CD14-positive monocyte (primary cell): Measurements from ENCODE around the gene SLC41A1. TPM values are rescaled to one million over a fixed set of nuclear protein-coding genes. Genes with fewer than 3 reads are reported as not detected.

Source experiments
- DNase-seq, 3 donors: peaks; one replicate each; pipeline ENCODE4 v3.0.0-alpha.2; 2011 to 2022
- H2AFZ ChIP-seq: 2 replicates; pipeline ENCODE4 v1.6.0; 2012; ENCODE audit warnings: mild to moderate bottlenecking, low read depth, low read length, inconsistent platforms; ENCODE audit not compliant: insufficient read depth, poor library complexity, severe bottlenecking
- H3K27ac ChIP-seq, 2 donors: 1 replicate in 1 of 2; 2 replicates in 1 of 2; pipeline ENCODE4 v1.5.1; 2012 to 2013; ENCODE audit warnings: low read length in 2 of 2, control low read depth in 1 of 2, inconsistent platforms in 1 of 2, low read depth in 1 of 2, mild to moderate bottlenecking in 1 of 2
- H3K27me3 ChIP-seq, 2 donors: one replicate each; pipeline versions ENCODE4 v1.6.0 to v1.6.1; 2011 to 2013; ENCODE audit warnings: low read length in 2 of 2; ENCODE audit not compliant: control insufficient read depth in 2 of 2, insufficient read depth in 2 of 2
- H3K36me3 ChIP-seq, 2 donors: replicated peaks in 1 of 2; 1 replicate in 1 of 2; 2 replicates in 1 of 2; pipeline versions ENCODE4 v1.5.1 to v1.6.1; 2012 to 2013; ENCODE audit warnings: low read length in 2 of 2, control low read depth in 1 of 2, inconsistent platforms in 1 of 2, mild to moderate bottlenecking in 1 of 2; ENCODE audit not compliant: insufficient read depth in 2 of 2, control insufficient read depth in 1 of 2
- H3K4me1 ChIP-seq, 2 donors: 1 replicate in 1 of 2; 2 replicates in 1 of 2; pipeline versions ENCODE4 v1.5.1 to v1.6.1; 2012 to 2013; ENCODE audit warnings: low read length in 2 of 2, control low read depth in 1 of 2, inconsistent platforms in 1 of 2, mild to moderate bottlenecking in 1 of 2, moderate library complexity in 1 of 2; ENCODE audit not compliant: insufficient read depth in 2 of 2, control insufficient read depth in 1 of 2
- H3K4me2 ChIP-seq: replicated peaks from 2 replicates; pipeline ENCODE3; 2012; ENCODE audit warnings: low read length, moderate library complexity, mild to moderate bottlenecking; ENCODE audit not compliant: poor library complexity, severe bottlenecking; ENCODE audit errors: extremely low read depth
- H3K4me3 ChIP-seq, 3 experiments: fragments of 200-600 bp in 1 of 3; sonication (generic) in 1 of 3; replicated peaks in 1 of 3; 1 replicate in 2 of 3; 2 replicates in 1 of 3; pipeline ENCODE4 v1.5.1; 2011 to 2013; ENCODE audit warnings: low read length in 3 of 3, mild to moderate bottlenecking in 3 of 3, control low read depth in 2 of 3, low read depth in 2 of 3, inconsistent platforms in 1 of 3, moderate library complexity in 1 of 3
- H3K79me2 ChIP-seq: 2 replicates; pipeline ENCODE4 v1.6.0; 2012; ENCODE audit warnings: mild to moderate bottlenecking, control low read depth, inconsistent platforms, low read length, moderate library complexity; ENCODE audit not compliant: insufficient read depth
- H3K9ac ChIP-seq: 2 replicates; pipeline ENCODE4 v1.6.0; 2017; ENCODE audit warnings: low read length, mild to moderate bottlenecking; ENCODE audit not compliant: insufficient read depth, poor library complexity, severe bottlenecking
- H3K9me3 ChIP-seq, 2 donors: replicated peaks in 1 of 2; 1 replicate in 1 of 2; 2 replicates in 1 of 2; pipeline versions ENCODE4 v1.5.1 to v1.6.1; 2012 to 2013; ENCODE audit warnings: low read length in 2 of 2, control low read depth in 1 of 2; ENCODE audit not compliant: control insufficient read depth in 1 of 2, insufficient read depth in 1 of 2
- H4K20me1 ChIP-seq: 2 replicates; pipeline ENCODE4 v1.6.0; 2012; ENCODE audit warnings: mild to moderate bottlenecking, low read length, control low read depth, moderate library complexity; ENCODE audit not compliant: insufficient read depth
- H3K27ac Mint-ChIP-seq, 7 donors: one replicate each; pipeline ENCODE4 v1.8.0; 2020; ENCODE audit warnings: mild to moderate bottlenecking in 7 of 7, mixed read lengths in 7 of 7, moderate library complexity in 6 of 7, inconsistent platforms in 2 of 7
- H3K27me3 Mint-ChIP-seq, 3 donors: one replicate each; pipeline ENCODE4 v1.8.0; 2021 to 2022; ENCODE audit warnings: low read depth in 3 of 3, mild to moderate bottlenecking in 3 of 3, mixed read lengths in 3 of 3, moderate library complexity in 3 of 3, inconsistent platforms in 1 of 3
- H3K36me3 Mint-ChIP-seq, 2 donors: one replicate each; pipeline ENCODE4 v1.8.0; 2020; ENCODE audit warnings: mixed read lengths in 2 of 2, inconsistent platforms in 1 of 2, mild to moderate bottlenecking in 1 of 2
- H3K4me1 Mint-ChIP-seq: one replicate; pipeline ENCODE4 v1.8.0; 2020; ENCODE audit warnings: mild to moderate bottlenecking, mixed read lengths
- H3K4me3 Mint-ChIP-seq, 2 donors: one replicate each; pipeline ENCODE4 v1.8.0; 2020; ENCODE audit warnings: mild to moderate bottlenecking in 2 of 2, mixed read lengths in 2 of 2, moderate library complexity in 1 of 2
- H3K9me3 Mint-ChIP-seq, 7 donors: one replicate each; pipeline ENCODE4 v1.8.0; 2020 to 2022; ENCODE audit warnings: mixed read lengths in 7 of 7, mild to moderate bottlenecking in 6 of 7, moderate library complexity in 6 of 7, inconsistent platforms in 2 of 7
- CTCF ChIP-seq: fragments of 200-600 bp; IDR thresholded peaks from one replicate; pipeline ENCODE4 v1.8.0; 2022; ENCODE audit warnings: antibody characterized with exemption, mild to moderate bottlenecking
- WGBS: methylation state at CpG from one replicate; pipeline ENCODE4 v1.1.5; 2013; ENCODE audit warnings: missing lambda C conversion rate; ENCODE audit not compliant: insufficient coverage; 5-methylcytosine and 5-hydroxymethylcytosine counted together
- intact Hi-C, 2 donors: fragments of 100-400 bp; cut with micrococcal nuclease; formaldehyde crosslinking; loops; one replicate each; pipeline versions ENCODE4 v1.15.0 to v1.15.1; 2023
- polyA plus RNA-seq, 3 donors: library from polyadenylated mRNA; depleted of rRNA in 1 of 3; unstranded in 2 of 3; stranded (reverse) in 1 of 3; fragments of 300-500 nt in 2 of 3; fragments of >200 nt in 1 of 3; fragmentation: Illumina TruSeq in 2 of 3; gene quantifications; 1 replicate in 2 of 3; 2 replicates in 1 of 3; pipeline ENCODE4 v1.2.3, GENCODE V29; 2012 to 2021

Gene SLC41A1
- polyA plus RNA-seq, 3 donors, result 0.54 to 2.3 (median 1.1) TPM

DNA sequence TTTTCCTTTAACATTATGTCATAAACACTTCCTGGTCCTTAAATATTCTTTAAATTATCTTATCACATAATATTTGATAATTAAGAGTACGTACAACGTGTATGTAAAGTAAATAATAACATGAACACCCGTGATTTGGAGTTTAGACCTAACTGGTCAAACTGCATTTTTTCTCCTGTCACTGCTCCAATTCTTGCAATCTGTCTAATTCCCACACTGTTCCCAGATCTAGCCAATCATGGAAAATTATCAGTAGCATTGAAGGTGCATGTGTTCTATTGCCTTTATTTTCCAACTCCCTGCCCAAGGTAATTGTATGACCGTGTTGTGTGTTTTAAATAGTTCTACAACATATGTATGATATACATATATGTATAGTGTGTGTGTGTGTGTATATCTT lies 39.0 kb upstream of the SLC41A1 start:
- Histone ChIP-seq H3K36me3 (no peaks in the 10 kb centered on the region), H4K20me1 (no peaks in the 10 kb centered on the region), H3K4me1 (peaks cover 5 to 6% of the 10 kb centered on the region in 2 donors), H3K9ac (no peak overlapping the region), H3K27ac (no peak overlapping the region), H3K4me2 (no peak overlapping the region), H3K9me3 (peaks cover 4% of the 10 kb centered on the region in 2 donors), H3K4me3 (no peak overlapping the region), H3K27me3 (peaks cover 0 to 8% of the 10 kb centered on the region in 2 donors), H2AFZ (no peak overlapping the region), H3K79me2 (no peaks in the 10 kb centered on the region)
- Mint-ChIP-seq H3K27ac (no peak overlapping the region), H3K36me3 (no peaks in the 10 kb centered on the region), H3K4me3 (no peak overlapping the region), H3K27me3 (peaks cover 4 to 11% (median 4%) of the 10 kb centered on the region in 3 donors), H3K9me3 (peaks cover 9 to 21% (median 13%) of the 10 kb centered on the region in 7 donors), H3K4me1 (peaks cover 14% of the 10 kb centered on the region)
- DNase-seq, result no peak
- TF ChIP-seq CTCF, result no peak
- 100% methylated on average over 2 of the region's 4 CpGs for WGBS
- intact Hi-C loops, result no loop called here

DNA sequence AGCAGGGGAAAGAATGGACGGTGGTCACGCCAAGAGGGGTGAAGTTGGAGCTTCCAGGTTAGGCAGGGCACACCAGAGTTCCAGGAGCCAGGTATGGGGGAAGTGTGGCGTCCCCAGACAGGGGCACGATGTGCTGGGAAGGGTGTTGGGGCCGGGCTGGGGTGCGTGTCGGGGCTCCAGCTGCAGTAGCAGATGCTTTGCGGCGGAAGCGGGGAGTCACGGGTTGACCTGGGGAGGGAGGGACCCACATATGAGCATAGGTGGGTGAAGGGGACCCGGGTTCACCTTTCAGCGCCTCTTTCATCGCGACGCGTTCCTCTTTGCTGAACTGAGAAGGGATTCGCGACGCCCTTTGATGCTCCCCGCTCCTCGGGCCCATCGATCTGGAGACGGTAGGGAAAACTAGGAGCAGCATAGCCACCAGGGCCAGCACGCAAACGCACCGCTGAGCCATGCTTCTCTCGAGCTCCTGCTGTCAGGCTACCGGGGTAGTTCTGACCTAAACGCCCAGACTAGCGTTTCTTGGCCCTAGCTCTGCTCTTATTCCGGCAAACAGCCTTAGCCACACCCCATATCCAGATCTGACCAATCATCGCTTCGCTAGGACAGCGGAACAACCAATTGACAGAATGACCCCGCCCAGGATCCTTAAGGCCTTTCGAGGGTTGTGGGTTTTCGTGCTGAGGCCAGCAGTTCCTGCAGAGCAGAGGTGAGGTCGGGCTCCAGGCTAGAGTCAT lies 36.8 kb upstream of the SLC41A1 start, which contains the start of gene PM20D1:
Gene PM20D1 (minus strand): TSS at position 514 of the 737 bp plus-strand sequence. CDS start 60 bp downstream, at position 454.
- peaks cover 4% of the 10 kb centered on the region in 2 donors for H3K9me3 ChIP-seq
- no peak within 1 kb of the TSS for H3K27ac ChIP-seq
- Mint-ChIP-seq H3K36me3 (no peaks in the 10 kb centered on the region), H3K9me3 (peaks cover 0 to 10% (median 7%) of the 10 kb centered on the region in 7 donors), H3K4me1 (peaks cover 14% of the 10 kb centered on the region), H3K27me3 (peaks cover 3 to 11% (median 4%) of the 10 kb centered on the region in 3 donors), H3K4me3 (peak within 1 kb of the TSS; percentile 88 to 93), H3K27ac (peak within 1 kb of the TSS in 1 of 7 donors; percentile 69)
- WGBS, result 10% methylated on average over 33 of the region's 39 CpGs
- H3K27me3 ChIP-seq, result peaks cover 0 to 8% of the 10 kb centered on the region in 2 donors
- peak within 1 kb of the TSS; percentile 73 for H2AFZ ChIP-seq
- intact Hi-C loops, result no loop called here
- H3K4me1 ChIP-seq, result peaks cover 5 to 6% of the 10 kb centered on the region in 2 donors
- TF ChIP-seq CTCF, result no peak
- H3K79me2 ChIP-seq, result no peaks in the 10 kb centered on the region
- H3K36me3 ChIP-seq, result no peaks in the 10 kb centered on the region
- no peaks in the 10 kb centered on the region for H4K20me1 ChIP-seq
- H3K9ac ChIP-seq, result no peak within 1 kb of the TSS
- peak within 1 kb of the TSS; percentile 4 to 62 (median 50) for H3K4me3 ChIP-seq
- DNase-seq, result peak; percentile 76 to 90 (median 79)
- H3K4me2 ChIP-seq, result peak within 1 kb of the TSS; percentile 57
